Activated T-helper 2 cell treated with anti-CD3 and anti-CD28 coated beads, Interferon-gamma antibody, Interleukin-2, Interleukin-4, amounts not matched to agents 10 μg/mL and 5 μg/mL and 100 μg/mL, durations not matched to agents 14 hours and 24 hours and 36 hours (primary cell): ENCODE data around the gene TSKU. TPM values are rescaled to one million over a fixed set of nuclear protein-coding genes. Genes with fewer than 3 reads are reported as not detected.
A peak's percentile ranks its signal among the peaks of the same experiment; 100 is the strongest.

ENCODE experiments used
- DNase-seq: peaks from one replicate; pipeline ENCODE4 v3.0.0; 2021; ENCODE audit warnings: low spot score
- H3K27ac Mint-ChIP-seq: one replicate; pipeline ENCODE4 v1.8.0; 2021; ENCODE audit warnings: mixed read lengths
- H3K27me3 Mint-ChIP-seq: one replicate; pipeline ENCODE4 v1.8.0; 2021; ENCODE audit warnings: low read depth, mixed read lengths
- H3K36me3 Mint-ChIP-seq: one replicate; pipeline ENCODE4 v1.8.0; 2021; ENCODE audit warnings: low read depth, mixed read lengths
- H3K4me1 Mint-ChIP-seq: one replicate; pipeline ENCODE4 v1.8.0; 2021; ENCODE audit warnings: low read depth, mixed read lengths
- H3K4me3 Mint-ChIP-seq: one replicate; pipeline ENCODE4 v1.8.0; 2021; ENCODE audit warnings: low read depth, mild to moderate bottlenecking, moderate library complexity, mixed read lengths
- H3K9me3 Mint-ChIP-seq: one replicate; pipeline ENCODE4 v1.8.0; 2021; ENCODE audit warnings: mixed read lengths
- intact Hi-C: fragments of 100-400 bp; cut with micrococcal nuclease; formaldehyde crosslinking; loops from one replicate; pipeline ENCODE4 v1.15.1; 2023
- total RNA-seq: library from RNA; stranded (reverse); gene quantifications from 2 replicates; pipeline ENCODE4 v1.2.3, GENCODE V29; 2022

Gene TSKU
- total RNA-seq, 1 donor from 2014 or later, result 13.7 TPM

DNA sequence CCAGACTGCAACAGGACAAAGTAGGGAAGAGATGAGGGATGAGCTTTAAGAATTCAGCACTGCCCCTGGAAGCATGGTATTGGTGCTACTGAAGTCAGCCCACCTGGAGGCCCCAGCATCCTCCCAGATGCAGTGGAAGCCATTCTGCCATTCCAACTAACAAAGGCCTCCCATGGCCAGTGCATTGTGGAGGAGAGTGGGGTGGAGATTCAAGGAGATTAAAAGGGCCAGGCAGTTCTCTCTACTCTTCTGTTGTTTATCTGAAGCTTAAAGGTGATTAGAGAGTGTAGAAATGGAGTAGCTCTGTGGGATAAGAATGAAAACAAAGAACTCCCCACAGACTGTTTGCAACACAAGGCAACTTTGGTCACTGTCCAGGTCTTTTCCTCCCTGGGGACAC is 24.1 kb upstream of the TSKU start:
- H3K4me1 Mint-ChIP-seq, result no peaks in the 10 kb centered on the region
- no peak overlapping the region for H3K4me3 Mint-ChIP-seq
- H3K9me3 Mint-ChIP-seq, result no peaks in the 10 kb centered on the region
- H3K27me3 Mint-ChIP-seq, result no peaks in the 10 kb centered on the region
- no peaks in the 10 kb centered on the region for H3K36me3 Mint-ChIP-seq
- no peak for DNase-seq
- no peak overlapping the region for H3K27ac Mint-ChIP-seq
- intact Hi-C loops, result no loop called here

DNA sequence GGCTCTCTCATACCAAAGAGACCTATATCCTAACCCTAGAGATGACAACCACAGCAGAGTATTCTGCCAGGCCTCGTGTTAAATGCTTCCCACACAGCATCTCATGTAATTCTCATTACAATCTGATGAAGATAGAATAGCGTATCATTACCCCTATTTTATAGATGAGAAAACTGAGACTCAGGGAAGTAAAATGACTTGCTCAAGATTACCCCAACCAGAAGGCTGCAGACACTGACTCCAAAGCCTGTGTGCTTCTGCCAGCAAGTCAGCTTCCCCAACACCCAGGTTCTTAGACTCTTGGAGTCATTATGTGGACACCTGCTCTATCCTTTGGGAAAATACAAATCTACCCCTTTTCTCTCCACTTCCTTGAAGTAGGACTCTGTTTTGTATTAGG is 23.6 kb upstream of the TSKU start:
- no peaks in the 10 kb centered on the region for H3K36me3 Mint-ChIP-seq
- H3K27me3 Mint-ChIP-seq, result no peaks in the 10 kb centered on the region
- no peak overlapping the region for H3K27ac Mint-ChIP-seq
- DNase-seq, result no peak
- intact Hi-C loops, result no loop called here
- H3K9me3 Mint-ChIP-seq, result no peaks in the 10 kb centered on the region
- no peaks in the 10 kb centered on the region for H3K4me1 Mint-ChIP-seq
- no peak overlapping the region for H3K4me3 Mint-ChIP-seq

DNA sequence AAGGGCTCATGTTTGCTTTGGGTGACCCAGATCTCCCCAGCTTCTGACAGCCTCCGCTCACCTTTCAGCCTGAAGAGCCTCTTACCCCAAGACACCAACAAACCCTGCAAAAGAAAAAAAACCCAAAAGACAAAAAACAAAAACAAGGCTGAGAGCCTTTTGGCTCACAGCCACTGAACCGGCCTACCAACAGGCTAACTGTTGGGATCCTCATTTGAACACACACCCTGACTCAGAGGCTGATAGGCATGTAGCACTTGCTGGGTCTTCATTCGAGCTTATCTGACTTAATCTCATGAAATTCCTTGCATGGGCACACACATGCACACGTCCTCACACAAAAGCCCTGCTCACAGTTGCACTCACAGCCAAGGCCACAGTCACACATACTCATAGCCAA is 22.9 kb upstream of the TSKU start:
- Mint-ChIP-seq H3K27me3 (no peaks in the 10 kb centered on the region), H3K9me3 (no peaks in the 10 kb centered on the region), H3K27ac (no peak overlapping the region), H3K4me1 (no peaks in the 10 kb centered on the region), H3K4me3 (no peak overlapping the region), H3K36me3 (no peaks in the 10 kb centered on the region)
- DNase-seq, result no peak
- intact Hi-C loops, result no loop called here

DNA sequence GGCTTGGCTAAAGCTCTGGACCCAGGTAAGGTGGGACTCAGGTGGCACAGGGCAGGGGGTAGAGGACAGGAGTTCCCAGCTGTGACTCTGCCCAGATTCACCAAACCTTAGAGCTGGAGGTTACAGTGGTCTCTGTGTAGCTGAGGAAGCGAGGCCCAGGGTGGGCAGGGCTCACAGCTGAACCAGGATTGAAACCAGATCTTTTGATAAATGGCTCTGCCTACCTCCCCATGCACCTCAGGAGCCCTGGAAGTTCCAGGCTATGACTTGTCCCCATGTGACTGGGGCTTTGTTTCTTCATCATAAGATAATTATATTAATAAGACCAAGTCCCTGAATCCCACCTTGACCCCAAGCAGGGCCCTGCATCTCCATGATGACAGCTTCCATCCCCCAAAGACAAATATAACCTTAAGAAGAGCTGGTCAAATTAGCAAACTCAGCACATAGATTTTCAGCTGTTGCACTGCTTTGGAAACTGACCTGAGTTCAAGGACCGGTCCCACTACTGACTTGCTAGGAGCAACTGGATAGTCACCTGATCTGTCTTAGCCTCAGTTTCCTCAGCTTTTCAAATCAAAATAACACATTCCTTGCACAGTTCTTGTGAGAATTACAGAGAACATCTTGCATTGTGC is 21.3 kb upstream of the TSKU start:
- Mint-ChIP-seq H3K27ac (no peak overlapping the region), H3K9me3 (no peaks in the 10 kb centered on the region), H3K27me3 (no peaks in the 10 kb centered on the region), H3K36me3 (no peaks in the 10 kb centered on the region), H3K4me3 (no peak overlapping the region), H3K4me1 (peaks cover 1% of the 10 kb centered on the region)
- intact Hi-C loops, result no loop called here
- no peak for DNase-seq

DNA sequence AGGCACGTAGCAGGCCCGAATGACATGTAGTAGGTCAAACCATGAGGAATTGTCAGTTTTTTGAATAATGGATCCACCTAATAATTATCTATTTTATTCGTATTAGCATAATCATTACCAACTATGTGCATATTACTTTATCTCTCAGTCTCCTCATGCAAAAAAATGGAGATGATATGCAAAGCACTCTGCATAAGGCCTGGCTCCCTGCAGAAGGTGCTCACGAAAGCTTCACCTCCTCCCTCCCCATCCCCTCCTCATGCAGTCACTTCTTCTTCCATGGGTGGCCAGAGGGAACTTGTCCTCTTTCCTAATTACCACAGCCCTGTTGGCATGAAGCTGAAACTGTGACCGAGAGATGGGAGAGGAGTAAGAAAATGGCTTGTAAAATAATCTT is 20.8 kb upstream of the TSKU start:
- no peaks in the 10 kb centered on the region for H3K36me3 Mint-ChIP-seq
- intact Hi-C loops, result no loop called here
- H3K4me1 Mint-ChIP-seq, result peaks cover 6% of the 10 kb centered on the region
- DNase-seq, result no peak
- H3K27me3 Mint-ChIP-seq, result no peaks in the 10 kb centered on the region
- H3K9me3 Mint-ChIP-seq, result no peaks in the 10 kb centered on the region
- no peak overlapping the region for H3K4me3 Mint-ChIP-seq
- H3K27ac Mint-ChIP-seq, result no peak overlapping the region

DNA sequence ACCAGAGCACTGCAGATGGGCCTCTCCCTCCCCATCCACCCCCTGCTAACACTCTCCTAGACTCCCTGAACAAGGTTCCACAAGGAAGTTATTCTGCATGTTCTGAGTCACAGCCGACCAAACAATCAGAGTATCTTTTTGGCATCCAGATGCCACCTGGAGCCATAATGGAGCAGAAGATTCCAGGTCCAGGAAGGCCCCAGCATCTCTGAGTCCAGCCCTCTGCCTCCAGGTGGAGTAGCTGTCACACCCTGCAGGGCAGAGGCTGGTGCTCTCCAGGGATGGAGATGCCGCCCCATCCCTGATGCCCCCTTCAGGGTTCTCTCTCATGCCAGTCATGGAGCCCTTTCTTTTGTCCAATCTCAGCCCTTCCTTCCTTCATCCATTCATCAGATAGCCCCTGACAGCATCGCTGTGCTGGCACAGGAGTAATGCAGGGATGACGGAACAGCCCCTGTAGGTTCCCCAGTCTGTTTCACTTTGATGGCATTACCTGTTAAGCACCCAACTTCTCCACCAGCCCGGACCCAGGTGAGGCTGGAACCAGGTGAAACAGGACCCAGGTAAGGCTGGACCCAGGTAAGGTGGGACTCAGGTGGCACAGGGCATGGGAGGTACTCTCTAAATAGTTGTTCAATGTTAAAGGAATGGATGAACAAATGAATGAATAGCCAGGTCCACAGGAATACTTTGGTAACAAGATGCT is 20.1 kb upstream of the TSKU start:
- Mint-ChIP-seq H3K4me3 (no peak overlapping the region), H3K36me3 (no peaks in the 10 kb centered on the region)
- intact Hi-C loops, result no loop called here

DNA sequence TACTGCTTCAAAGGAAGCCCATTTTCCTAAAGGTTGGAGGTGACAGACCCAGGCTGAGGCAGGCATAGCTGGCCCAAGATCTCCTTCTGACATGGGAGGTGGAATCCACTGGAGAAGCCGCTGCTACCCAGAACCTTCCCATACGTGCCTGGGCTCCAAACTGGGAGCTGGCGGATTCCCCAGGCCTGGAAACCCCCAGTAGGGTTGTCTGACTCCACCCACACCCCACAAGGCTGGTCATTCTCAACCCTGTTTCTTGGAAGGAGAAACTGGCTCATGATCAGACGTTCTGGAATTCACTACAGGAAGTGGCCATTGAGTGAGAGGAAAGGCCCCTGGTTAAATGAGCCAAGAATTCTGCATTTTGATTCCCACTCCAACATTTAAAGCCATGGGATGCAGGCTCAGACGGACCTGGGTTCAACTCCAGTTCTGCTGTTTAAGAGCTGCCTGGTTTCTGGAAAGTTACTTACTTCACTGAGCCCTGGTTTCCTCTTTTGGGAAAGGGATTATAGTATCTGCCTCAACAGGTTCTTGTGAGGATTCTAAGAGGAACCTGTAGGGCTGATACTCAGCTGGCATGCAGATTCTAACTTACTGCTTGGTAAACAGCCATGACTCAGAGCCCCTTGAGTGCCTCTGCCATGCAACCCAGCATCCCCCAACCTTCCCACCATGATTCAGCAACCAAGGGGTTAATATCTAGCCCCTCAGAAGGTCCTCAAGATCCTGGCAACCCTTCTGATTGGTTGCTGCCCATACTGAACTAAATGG is 19.4 kb upstream of the TSKU start:
- H3K4me1 Mint-ChIP-seq, result peaks cover 15% of the 10 kb centered on the region
- H3K27me3 Mint-ChIP-seq, result no peaks in the 10 kb centered on the region
- H3K36me3 Mint-ChIP-seq, result no peaks in the 10 kb centered on the region
- H3K27ac Mint-ChIP-seq, result no peak overlapping the region
- DNase-seq, result no peak
- H3K9me3 Mint-ChIP-seq, result no peaks in the 10 kb centered on the region
- no peak overlapping the region for H3K4me3 Mint-ChIP-seq
- intact Hi-C loops, result no loop called here

More for the DNA sequence above, 20.1 kb upstream of the TSKU start:
- Mint-ChIP-seq H3K9me3 (no peaks in the 10 kb centered on the region), H3K4me1 (peaks cover 11% of the 10 kb centered on the region), H3K27me3 (no peaks in the 10 kb centered on the region), H3K27ac (no peak overlapping the region)
- DNase-seq, result no peak

DNA sequence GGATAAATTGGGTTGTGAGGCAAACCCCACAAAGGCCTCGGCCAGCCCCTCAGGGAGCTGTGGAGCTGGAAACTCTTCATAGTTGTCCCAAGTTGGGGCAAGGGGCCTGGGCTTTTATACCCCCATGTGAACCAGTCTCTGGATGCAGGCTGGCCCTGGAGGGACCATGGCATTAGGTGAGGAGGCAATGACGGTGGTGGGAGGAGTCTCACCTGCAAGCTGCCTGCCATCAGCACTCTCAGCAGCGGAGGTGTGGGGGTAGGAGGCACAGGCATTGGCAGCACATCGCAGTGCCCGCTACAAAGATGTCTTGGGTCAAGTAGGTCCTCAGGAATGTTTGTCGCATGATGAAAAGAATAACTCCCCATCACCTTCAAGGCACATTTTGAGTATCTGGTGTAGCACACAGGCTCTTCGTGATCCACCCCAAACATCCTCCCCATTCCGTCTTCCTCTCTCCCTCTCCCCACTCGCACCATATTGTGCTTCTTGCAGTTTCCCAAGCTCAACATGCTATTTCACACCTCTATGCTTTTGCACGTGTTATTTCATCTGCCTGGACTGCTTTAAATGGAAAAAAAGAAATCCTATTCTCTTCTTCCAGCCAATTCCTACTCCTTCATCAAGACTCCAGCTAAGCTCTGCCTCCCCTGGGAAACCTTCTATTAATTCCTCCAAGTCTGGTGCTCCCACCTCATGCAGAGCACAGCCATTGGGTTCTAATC is 18.1 kb upstream of the TSKU start:
- DNase-seq, result no peak
- Mint-ChIP-seq H3K36me3 (no peaks in the 10 kb centered on the region), H3K27ac (no peak overlapping the region), H3K4me3 (no peak overlapping the region), H3K27me3 (no peaks in the 10 kb centered on the region), H3K4me1 (peaks cover 17% of the 10 kb centered on the region), H3K9me3 (no peaks in the 10 kb centered on the region)
- intact Hi-C loops, result no loop called here

DNA sequence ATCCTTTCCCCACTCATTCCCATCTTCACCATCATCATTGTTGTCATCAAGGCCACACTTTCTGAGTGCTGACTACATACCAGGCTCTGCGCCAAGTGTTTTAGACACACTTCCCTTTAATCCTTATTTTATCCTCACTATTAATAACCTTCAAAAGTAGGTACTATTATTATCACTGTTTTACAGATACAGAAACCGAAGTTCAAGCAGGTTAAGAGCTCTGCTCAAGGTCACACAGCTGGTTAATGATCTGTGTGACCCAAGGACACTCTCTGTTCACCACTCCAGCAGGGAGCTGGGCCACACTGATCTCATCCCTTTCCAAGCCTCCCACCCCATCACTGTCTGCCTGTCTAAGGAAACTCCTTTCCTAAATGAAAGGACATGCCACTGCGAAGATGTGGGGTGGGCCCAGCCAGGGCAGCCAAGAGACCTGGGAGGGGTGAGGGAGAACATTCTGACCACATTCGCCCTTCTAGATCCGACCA is 17.2 kb upstream of the TSKU start:
- Mint-ChIP-seq H3K27ac (no peak overlapping the region), H3K27me3 (no peaks in the 10 kb centered on the region), H3K9me3 (no peaks in the 10 kb centered on the region), H3K36me3 (no peaks in the 10 kb centered on the region), H3K4me1 (peaks cover 20% of the 10 kb centered on the region), H3K4me3 (no peak overlapping the region)
- intact Hi-C loops, result no loop called here
- no peak for DNase-seq

DNA sequence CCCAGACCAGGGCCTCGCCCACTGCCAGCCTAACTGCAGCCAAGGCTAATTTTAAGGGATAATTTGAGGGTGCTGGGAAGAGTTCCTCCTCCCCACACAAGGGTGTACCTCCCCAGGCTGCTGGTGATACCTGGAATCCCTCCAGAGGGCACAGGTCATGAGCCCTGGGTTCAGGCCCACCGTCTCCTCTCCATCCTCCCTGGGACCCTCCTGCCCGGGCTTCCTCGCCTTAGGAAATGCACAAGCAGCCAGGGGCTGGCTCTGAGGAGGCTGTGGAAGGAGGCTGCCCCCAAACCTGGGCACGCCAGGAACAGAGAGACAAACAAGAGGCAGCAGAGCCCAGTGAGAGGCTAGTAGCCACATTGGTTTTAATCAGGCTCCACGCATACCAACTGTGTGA is 16.6 kb upstream of the TSKU start:
- no peak overlapping the region for H3K27ac Mint-ChIP-seq
- H3K4me3 Mint-ChIP-seq, result no peak overlapping the region
- intact Hi-C loops, result no loop called here
- no peak for DNase-seq
- H3K4me1 Mint-ChIP-seq, result peaks cover 20% of the 10 kb centered on the region
- no peaks in the 10 kb centered on the region for H3K27me3 Mint-ChIP-seq
- H3K9me3 Mint-ChIP-seq, result no peaks in the 10 kb centered on the region
- H3K36me3 Mint-ChIP-seq, result no peaks in the 10 kb centered on the region

DNA sequence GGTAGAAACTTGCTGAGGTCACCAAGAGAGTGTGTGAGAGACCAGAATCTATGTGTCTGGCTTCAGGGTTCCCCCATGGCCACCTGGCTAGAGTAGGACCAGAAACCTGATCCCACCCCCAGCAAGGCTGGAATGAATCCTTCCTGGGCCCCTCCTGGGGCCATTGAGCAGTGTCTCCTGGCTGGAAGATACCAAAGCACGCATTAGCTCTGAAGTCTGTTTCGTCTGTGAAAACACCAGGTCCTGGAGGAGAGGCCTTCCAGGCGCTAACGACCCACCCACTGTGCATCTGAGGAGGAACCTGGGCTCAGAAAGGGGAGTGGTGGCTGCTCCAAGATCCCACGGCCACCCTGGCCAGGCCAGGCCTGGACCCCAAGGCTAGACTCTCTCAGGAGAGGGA is 15.5 kb upstream of the TSKU start:
- no peak for DNase-seq
- H3K27me3 Mint-ChIP-seq, result no peaks in the 10 kb centered on the region
- H3K9me3 Mint-ChIP-seq, result no peaks in the 10 kb centered on the region
- H3K27ac Mint-ChIP-seq, result no peak overlapping the region
- intact Hi-C loops, result no loop called here
- H3K36me3 Mint-ChIP-seq, result no peaks in the 10 kb centered on the region
- no peak overlapping the region for H3K4me3 Mint-ChIP-seq
- peaks cover 24% of the 10 kb centered on the region for H3K4me1 Mint-ChIP-seq

DNA sequence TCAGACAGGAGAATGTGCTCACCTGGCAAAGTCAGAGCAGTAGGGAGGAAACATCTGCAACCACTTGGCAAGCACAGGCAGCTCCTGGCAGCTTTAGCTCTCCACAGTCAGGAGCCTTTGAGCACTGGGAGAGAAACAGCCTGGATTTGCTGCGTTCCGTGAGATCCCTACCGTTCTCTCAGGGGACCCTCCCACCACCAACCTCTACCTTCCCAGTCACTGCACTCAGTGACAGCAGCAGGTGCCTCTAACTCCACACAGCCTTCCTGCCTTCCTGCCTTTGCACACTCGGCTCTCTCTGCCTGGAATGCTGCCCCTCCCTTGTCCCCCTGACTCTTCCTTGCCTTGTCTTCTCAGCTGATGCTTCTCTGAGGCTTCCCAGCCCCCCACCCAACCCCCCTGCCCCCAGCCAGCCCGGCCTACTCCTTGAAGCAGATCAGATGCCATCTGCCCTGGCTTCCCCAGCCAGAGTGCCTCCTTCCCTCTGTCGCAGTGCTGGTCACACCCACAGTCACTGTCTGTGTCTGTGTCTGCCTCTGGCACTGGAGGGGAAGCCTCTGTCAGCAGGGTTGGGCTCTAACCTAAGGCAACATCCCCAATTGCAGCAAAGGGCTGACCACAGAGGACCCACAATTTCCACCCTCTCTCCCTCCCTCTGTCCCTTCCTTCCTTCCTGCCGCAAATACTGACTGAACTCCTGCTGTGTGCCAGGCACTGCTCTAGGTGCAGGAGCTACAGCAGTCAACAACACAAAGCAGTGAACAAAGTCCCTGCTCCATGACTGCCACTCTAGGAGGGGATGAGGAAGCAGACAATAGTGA is 14.9 kb upstream of the TSKU start:
- DNase-seq, result peak; percentile 42
- Mint-ChIP-seq H3K27ac (peak overlapping the region; percentile 74), H3K4me3 (no peak overlapping the region), H3K27me3 (no peaks in the 10 kb centered on the region), H3K4me1 (peaks cover 24% of the 10 kb centered on the region), H3K36me3 (no peaks in the 10 kb centered on the region), H3K9me3 (no peaks in the 10 kb centered on the region)
- intact Hi-C loops, result no loop called here
